ENCODE measurements around the gene SUPT6H. TPM values are rescaled to one million over a fixed set of nuclear protein-coding genes. Genes with fewer than 3 reads are reported as not detected.

Gene SUPT6H
- total RNA-seq = 53.9 and 56.0 TPM in 2 replicates

DNA sequence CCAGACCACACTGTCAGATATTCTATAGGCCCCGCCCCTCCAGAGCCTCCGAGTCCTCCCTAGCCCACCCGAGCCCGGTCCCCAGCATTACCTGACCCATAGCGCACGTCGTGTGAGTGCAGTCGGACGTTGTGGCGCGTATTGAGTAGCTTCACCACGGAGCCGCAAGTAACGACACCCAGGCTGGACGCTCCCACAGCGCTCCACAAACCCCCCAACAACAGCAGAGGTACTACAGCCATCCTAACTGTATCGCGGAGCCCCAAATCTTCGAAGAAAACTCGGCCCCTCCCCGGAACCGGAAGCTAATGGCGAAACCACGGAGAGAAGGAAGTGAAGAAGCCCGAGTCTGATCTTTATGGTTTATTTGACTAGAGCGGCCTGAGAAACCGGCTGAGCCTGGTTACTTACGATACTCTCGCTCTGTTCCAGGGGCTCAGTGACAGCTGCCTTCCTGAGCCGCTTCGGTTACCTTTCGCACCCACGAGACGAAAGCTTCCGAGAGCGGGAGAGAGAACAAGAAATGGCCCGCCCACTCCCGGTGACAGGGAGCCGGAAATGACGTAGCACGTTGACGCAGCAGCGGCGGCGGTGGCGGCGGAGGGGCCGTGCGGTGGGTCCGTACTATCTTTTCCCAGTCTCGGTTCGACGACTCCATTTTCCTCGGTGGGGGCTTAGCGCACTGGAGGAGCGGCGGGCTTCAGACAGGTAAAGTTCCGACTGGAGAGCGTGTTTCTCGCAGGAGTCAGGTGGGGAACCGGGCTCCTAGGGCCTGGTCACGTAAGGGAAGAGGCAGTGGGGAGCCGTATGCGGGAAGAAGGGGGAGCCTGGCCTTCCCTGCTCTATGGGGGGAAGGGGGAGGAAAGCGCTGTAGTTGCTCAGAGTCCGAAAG is at the start of gene SUPT6H, which contains the start of gene SDF2:
SUPT6H (plus strand) TSS at position 571 of the 892 bp plus-strand sequence. CDS start 11,197 bp downstream, outside the sequence.
SDF2 (minus strand) TSS at position 272 of the 892 bp plus-strand sequence; CDS start at position 242, 30 bp downstream.

DNA sequence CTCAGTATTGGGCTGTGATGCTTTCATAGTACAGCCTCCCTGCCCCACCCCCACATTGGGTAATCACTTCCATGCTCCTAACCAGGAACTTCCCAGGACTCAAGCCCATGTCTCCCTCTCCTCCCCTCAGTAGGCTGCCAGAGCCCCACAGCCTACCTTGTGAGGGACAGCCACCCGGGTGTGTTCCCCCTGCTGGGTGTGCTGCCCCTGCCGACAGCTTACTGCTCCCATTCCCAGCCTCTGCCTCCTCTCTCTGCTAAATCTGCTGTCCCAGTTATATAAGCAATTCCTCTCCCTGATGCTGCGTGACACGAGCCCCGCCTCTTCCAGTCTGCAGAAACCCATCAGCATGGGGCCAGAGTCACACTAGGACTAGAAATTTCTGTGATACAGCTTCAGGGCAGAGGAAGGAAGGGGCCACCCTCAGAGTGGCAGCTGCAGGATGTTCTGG is 48.0 kb upstream of the SUPT6H start, which contains the start of gene RSKR:
RSKR (minus strand) TSS at position 255 of the 451 bp plus-strand sequence; CDS start at position 231, 24 bp downstream.

DNA sequence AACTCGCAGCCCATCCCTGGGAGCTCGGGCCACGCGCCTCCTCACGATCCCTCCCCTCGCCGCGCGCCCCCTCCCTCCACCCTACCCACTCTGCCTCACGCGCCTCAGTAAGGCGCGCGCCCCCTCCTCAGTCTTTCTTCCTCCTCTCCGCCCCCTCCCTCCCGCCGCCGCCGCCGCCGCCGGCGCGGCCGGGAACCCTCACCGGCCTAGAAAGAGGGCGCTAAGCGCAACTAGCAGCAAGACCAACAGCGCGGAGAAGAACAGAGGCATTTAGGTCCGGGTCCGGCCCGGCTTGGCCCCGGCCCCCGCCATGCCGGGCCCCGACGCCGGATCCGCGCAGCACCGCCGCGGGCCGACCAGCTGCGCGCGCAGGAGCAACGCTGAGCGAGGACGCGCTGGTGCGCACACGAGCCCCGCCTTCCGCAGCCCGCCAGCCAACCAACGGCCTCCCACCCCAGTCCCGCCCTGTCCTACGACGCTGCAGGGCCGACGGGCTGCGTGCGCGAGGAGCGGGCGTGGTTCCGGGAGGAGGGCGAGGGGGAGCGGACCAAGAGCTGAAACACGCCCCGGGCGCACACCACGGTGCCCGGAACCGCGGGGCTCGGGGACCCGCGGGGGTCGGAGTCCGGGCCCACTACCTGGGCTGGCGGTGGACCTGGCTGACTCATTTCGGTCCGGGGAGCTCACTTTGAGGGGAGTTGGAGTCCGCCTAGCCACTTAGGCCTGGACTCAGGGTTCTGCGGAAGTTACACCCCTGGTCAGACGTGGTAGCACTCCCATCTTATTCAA is 17.0 kb upstream of the SUPT6H start, which contains the start of gene BLTP2:
BLTP2 (minus strand) TSS at position 372 of the 789 bp plus-strand sequence; CDS start at position 270, 102 bp downstream.

DNA sequence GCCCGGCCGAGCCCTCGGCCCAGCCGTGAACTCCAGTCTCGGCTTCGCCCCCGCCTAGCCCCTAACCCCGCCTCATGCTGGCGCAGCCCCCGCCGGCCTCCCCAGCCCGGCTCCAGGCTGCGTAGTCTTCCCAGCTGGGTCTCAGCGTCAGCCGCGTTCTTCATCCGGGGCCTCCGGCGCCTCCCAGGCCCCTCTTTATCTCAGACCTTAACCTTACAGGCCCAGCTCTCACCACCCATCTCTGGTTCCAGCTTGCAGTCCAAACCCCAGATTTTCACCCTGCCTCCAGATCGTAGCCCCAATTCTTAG is 49.7 kb downstream of the SUPT6H start, which contains the start of gene PROCA1:
PROCA1 (minus strand) TSS at position 166 of the 309 bp plus-strand sequence. CDS start 228 bp downstream, outside the sequence.

DNA sequence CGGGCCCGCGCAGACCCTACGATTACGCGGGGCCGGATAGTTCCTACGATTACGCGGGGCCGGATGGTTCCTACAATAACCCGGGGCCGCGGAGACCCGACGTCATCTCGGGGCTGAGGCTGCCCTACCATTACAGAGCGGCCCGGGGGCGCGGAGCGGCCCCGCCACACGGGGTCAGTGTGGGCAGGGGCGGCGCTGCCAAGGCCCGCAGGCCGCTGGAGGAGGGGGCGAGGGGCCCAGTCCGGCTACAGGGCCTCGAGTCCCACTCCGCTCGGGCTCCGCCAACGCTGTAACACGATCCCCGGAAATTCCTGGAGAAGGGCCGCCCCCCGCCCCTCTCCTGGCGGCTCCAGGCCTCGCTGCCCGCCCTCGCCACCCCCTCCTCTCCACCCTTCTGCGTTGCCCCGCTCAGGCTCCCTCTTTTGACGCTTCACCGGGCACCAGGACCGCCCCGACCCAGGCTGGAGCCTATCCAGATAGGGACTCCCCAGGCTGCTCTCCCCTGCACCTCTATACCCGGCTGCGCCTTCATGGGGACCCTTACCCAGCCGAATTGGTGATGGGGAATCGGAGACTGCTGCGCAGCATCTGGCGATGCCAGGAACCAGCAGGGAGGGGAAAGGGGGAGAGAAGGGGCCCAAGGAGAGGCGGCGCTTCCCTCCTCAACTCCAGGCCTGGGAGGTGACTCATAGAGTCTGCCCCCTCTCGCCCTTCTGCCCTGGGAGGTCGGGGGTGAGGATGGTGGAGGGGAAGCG is 55.8 kb downstream of the SUPT6H start, which contains the start of gene RAB34:
RAB34 (minus strand) TSS at position 291 of the 755 bp plus-strand sequence. CDS start 602 bp downstream, outside the sequence.

DNA sequence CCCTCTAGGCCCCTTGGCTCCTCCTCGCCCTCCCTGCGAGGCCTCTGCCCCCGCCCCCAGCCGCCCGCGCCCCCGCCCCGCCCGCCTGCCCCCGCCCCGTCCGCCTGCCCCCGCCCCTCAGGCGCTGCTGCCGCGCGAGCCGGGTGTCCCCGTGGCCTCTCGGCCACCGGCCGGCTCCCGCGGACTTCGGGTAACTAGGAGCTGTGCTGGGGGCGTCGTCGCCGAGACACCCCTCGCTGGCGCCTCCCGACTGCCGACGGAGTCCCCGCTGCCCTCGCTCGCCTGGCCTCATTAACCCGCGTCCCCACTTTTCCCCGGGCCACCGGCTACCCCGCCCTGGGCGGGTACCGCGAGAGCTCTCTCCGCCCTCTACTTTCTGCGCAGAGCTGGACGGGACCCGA is 64.2 kb downstream of the SUPT6H start, which contains the start of gene TLCD1:
TLCD1 (minus strand) TSS at position 8 of the 401 bp plus-strand sequence. CDS start 136 bp downstream, outside the sequence.

DNA sequence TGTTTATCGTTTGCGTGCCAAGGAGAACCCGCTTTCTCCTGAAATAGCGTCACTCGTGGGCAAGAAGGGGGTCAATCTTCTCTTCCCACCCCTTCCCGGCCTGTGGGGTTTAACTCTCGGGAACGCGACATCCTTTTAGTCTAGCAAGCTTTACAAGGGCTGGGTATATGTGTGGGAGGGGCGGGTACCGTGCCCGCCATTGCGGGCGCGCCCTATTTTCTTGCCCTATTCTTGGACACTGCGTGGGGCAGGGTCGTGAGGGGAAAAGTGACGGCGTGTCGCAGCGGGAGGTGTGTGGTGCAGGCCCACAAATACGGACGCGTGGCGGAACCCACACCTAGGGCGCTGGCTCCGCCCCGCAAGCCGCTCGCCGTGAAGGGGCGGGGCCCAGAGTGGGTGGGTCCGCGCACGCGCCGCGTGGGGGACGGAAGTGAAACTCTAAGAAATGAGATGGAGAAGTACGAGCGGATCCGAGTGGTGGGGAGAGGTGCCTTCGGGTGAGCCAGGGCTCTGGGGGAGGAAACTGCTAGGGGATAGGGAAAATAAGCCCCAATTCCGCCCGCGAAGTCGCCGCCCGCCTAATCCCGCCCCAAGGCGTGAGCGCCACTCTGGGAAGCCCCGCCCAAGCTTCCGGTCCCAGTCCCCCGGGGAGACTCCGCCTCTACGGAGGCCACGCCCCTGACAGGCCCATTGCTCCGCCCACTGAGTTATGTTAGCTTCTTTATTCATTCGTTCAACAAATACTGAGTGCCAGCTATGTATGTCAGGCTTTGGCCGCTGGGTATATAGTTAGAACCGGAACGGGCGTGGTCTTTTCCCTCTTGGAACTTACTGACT is 66.6 kb downstream of the SUPT6H start, which contains the start of gene NEK8:
NEK8 (plus strand) TSS at position 425 of the 837 bp plus-strand sequence; CDS start at position 451, 26 bp downstream.

DNA sequence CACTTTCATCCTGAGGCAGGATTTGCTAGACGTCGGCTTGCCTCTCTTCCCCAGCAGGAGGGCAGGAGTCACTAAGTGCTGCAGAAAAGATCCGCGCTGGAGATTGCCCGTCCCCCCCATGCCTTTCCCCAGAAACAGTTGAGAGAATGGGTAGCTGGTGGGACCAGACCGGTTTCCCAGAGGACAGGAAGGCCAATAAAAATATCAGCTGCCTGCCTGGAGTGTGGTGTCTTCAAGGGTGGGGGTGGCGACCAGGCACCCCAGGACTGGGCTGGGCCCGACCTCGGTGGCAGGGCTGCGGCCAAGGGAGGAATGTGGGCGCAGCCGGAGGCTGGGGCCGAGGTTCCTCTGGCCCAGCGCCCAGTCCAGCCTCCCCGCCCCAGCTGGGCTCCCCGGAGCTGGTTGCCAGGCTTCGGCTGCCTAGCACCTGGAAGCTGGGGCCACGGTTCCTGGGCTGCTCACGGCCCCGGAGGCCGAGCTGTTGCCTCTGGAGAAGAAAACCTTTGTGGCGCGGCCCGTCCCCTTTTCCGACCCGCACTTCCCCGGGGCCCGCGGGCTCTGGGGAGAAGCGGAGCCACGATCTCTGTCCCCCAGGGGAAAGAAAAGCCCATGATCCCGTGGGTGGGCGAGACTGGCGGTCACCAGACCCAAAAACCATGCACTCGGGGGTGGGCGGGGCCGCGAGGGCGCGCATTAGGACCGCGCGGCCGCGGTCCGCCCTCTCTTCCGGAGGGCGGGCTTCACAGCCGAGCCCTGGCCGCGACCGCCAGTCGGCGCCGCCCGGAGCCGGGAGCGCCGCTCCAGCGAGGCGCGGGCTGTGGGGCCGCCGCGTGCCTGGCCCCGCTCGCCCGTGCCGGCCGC is 81.5 kb downstream of the SUPT6H start, which contains the start of gene TRAF4:
TRAF4 (plus strand) TSS at position 769 of the 861 bp plus-strand sequence. CDS start 102 bp downstream, outside the sequence.

Other genes starting within 250 kb of the SUPT6H start
- gene SLC13A2, start 188.6 kb upstream of the SUPT6H start, total RNA-seq = not detected in 2 replicates
- gene FOXN1, start 155.9 kb upstream of the SUPT6H start, total RNA-seq = under 0.01 TPM in 1 of 2 replicates, not detected in the other
- gene UNC119, start 109.6 kb upstream of the SUPT6H start, total RNA-seq = 14.1 and 23.4 TPM in 2 replicates
- 31.2 and 47.4 TPM in 2 replicates for gene PIGS, start 90.7 kb upstream of the SUPT6H start, total RNA-seq
- gene ALDOC, start 85.3 kb upstream of the SUPT6H start, total RNA-seq = 56.9 and 110 TPM in 2 replicates
- 30.0 and 101 TPM in 2 replicates for gene SPAG5, start 63.2 kb upstream of the SUPT6H start, total RNA-seq
- gene RSKR, start 48.0 kb upstream of the SUPT6H start, total RNA-seq = 8.1 and 8.9 TPM in 2 replicates
- 144 and 149 TPM in 2 replicates for gene BLTP2, start 17.0 kb upstream of the SUPT6H start, total RNA-seq
- 42.5 and 44.0 TPM in 2 replicates for gene SDF2, start 299 bp upstream of the SUPT6H start, total RNA-seq
- 1.7 and 1.8 TPM in 2 replicates for gene PROCA1, start 49.7 kb downstream of the SUPT6H start, total RNA-seq
- 172 and 176 TPM in 2 replicates for gene RAB34, start 55.7 kb downstream of the SUPT6H start, total RNA-seq
- 638 and 677 TPM in 2 replicates for gene RPL23A, start 57.8 kb downstream of the SUPT6H start, total RNA-seq
- 2.0 and 3.8 TPM in 2 replicates for gene TLCD1, start 64.0 kb downstream of the SUPT6H start, total RNA-seq
- 3.0 and 3.5 TPM in 2 replicates for gene NEK8, start 66.6 kb downstream of the SUPT6H start, total RNA-seq
- gene TRAF4, start 81.8 kb downstream of the SUPT6H start, total RNA-seq = 13.4 and 30.5 TPM in 2 replicates
- gene FAM222B, start 180.6 kb downstream of the SUPT6H start, total RNA-seq = 1.8 and 2.0 TPM in 2 replicates
- 24.2 and 29.1 TPM in 2 replicates for gene ERAL1, start 192.8 kb downstream of the SUPT6H start, total RNA-seq
- gene FLOT2, start 235.5 kb downstream of the SUPT6H start, total RNA-seq = 37.2 and 43.0 TPM in 2 replicates
- gene DHRS13, start 240.9 kb downstream of the SUPT6H start, total RNA-seq = 6.5 and 8.0 TPM in 2 replicates

Data from uterine smooth muscle cell (primary cell).